ENCODE results near the gene GIGYF2.
A peak's percentile ranks its signal among the peaks of the same experiment; 100 is the strongest.
"Not testable (repeated sequence)": the region's sequence is repeated elsewhere in the genome, so short reads cannot be mapped to it uniquely, and the experiment has no call there.

GIGYF2 gene

GRCh38 chr2:232697059-232697806, at the start of gene GIGYF2:
Gene GIGYF2 (plus strand): TSS chr2:232697331. CDS start chr2:232735198, 37,867 bp downstream.
- peak; percentile 89 for DNase-seq (ENCODE audit: low spot score)

- no peak for DNase-seq (ENCODE audit: low spot score)
Measured at GRCh38 chr2:232649033-232649432, 48.1 kb upstream of the GIGYF2 start.

GRCh38 chr2:232652505-232652851, 44.7 kb upstream of the GIGYF2 start:
- no peak for DNase-seq (ENCODE audit: low spot score)

- DNase-seq (ENCODE audit: low spot score), result no peak
Measured at GRCh38 chr2:232653441-232653840, 43.7 kb upstream of the GIGYF2 start.

- DNase-seq (ENCODE audit: low spot score), result no peak
Measured at GRCh38 chr2:232655392-232655791, 41.7 kb upstream of the GIGYF2 start.

GRCh38 chr2:232658217-232658785, 38.8 kb upstream of the GIGYF2 start:
- peak; percentile 9 for DNase-seq (ENCODE audit: low spot score)

- peak; percentile 1 for DNase-seq (ENCODE audit: low spot score)
Measured at GRCh38 chr2:232659359-232659758, 37.8 kb upstream of the GIGYF2 start.

GRCh38 chr2:232662486-232663260, 34.5 kb upstream of the GIGYF2 start:
- peak; percentile 0 for DNase-seq (ENCODE audit: low spot score)

GRCh38 chr2:232666051-232666805, 30.9 kb upstream of the GIGYF2 start:
- peak; percentile 2 for DNase-seq (ENCODE audit: low spot score)

GRCh38 chr2:232667989-232668583, 29.0 kb upstream of the GIGYF2 start:
- no peak for DNase-seq (ENCODE audit: low spot score)

- no peak for DNase-seq (ENCODE audit: low spot score)
Measured at GRCh38 chr2:232668805-232669444, 28.2 kb upstream of the GIGYF2 start.

- no peak for DNase-seq (ENCODE audit: low spot score)
Measured at GRCh38 chr2:232672588-232672987, 24.5 kb upstream of the GIGYF2 start.

- no peak for DNase-seq (ENCODE audit: low spot score)
Measured at GRCh38 chr2:232674491-232674890, 22.6 kb upstream of the GIGYF2 start.

GRCh38 chr2:232675381-232675780, 21.8 kb upstream of the GIGYF2 start:
- DNase-seq (ENCODE audit: low spot score), result no peak

GRCh38 chr2:232680006-232680405, 17.1 kb upstream of the GIGYF2 start:
- no peak for DNase-seq (ENCODE audit: low spot score)

GRCh38 chr2:232681527-232681926, 15.6 kb upstream of the GIGYF2 start:
- DNase-seq (ENCODE audit: low spot score), result no peak

GRCh38 chr2:232683368-232683767, 13.8 kb upstream of the GIGYF2 start:
- DNase-seq (ENCODE audit: low spot score), result no peak

GRCh38 chr2:232685391-232685790, 11.7 kb upstream of the GIGYF2 start:
- not testable (repeated sequence) for DNase-seq (ENCODE audit: low spot score)

- DNase-seq (ENCODE audit: low spot score), result no peak
Measured at GRCh38 chr2:232687382-232688160, 9.6 kb upstream of the GIGYF2 start.

- no peak for DNase-seq (ENCODE audit: low spot score)
Measured at GRCh38 chr2:232688201-232688600, 8.9 kb upstream of the GIGYF2 start.

Data from HuH-7.5 (cell line).